ENCODE data around the gene SCUBE3. TPM values are rescaled to one million over a fixed set of nuclear protein-coding genes. Genes with fewer than 3 reads are reported as not detected.

Gene SCUBE3
- total and polyA plus RNA-seq, 2 of the 13 experiments (the other 11 are each of a cell fraction or from before 2014, with no cell fraction given), result not detected

DNA sequence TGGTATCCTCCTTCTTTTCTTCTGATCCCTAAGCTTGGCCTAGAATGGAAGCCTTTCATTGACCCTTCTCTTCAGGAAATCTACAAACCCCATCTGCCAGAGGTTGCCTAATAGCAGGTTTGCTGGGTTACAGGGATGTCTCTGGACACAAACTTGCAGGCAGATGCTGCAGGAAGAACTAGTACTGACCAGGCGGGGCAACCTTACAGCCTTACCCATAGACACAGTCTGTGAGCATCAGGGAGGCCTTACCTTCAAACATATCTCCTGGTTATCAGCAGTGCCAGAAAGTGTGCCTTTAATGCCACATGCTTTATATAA lies 2.6 kb downstream of the SCUBE3 start (continued):
- TF ChIP-seq NFYB (CRISPR knock-in tag; IDR thresholded peaks at IDR 0.05), result no peak
- no peak for TF ChIP-seq ZNF232 (CRISPR knock-in tag; IDR thresholded peaks at IDR 0.05; ENCODE audit: borderline replicate concordance)
- no peak for TF ChIP-seq STAG1 (CRISPR knock-in tag; IDR thresholded peaks at IDR 0.05)
- no peak for TF ChIP-seq HMGA1 (CRISPR knock-in tag; conservative IDR thresholded peaks at IDR 0.05)
- TF ChIP-seq, protein P1, sequence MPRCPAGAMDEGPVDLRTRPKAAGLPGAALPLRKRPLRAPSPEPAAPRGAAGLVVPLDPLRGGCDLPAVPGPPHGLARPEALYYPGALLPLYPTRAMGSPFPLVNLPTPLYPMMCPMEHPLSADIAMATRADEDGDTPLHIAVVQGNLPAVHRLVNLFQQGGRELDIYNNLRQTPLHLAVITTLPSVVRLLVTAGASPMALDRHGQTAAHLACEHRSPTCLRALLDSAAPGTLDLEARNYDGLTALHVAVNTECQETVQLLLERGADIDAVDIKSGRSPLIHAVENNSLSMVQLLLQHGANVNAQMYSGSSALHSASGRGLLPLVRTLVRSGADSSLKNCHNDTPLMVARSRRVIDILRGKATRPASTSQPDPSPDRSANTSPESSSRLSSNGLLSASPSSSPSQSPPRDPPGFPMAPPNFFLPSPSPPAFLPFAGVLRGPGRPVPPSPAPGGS (CRISPR knock-in tag; IDR thresholded peaks at IDR 0.05), result no peak
- no peak for TF ChIP-seq ZSCAN22 (CRISPR knock-in tag; IDR thresholded peaks at IDR 0.05)

- no TSS peak for BruUV-seq (replicated peaks)
- no peak overlapping the region for H3K4me2 ChIP-seq (ENCODE audit: low read depth, low read length)
- no peak overlapping the region for H2AFZ ChIP-seq (ENCODE audit: low read length)
- H3K27me3 ChIP-seq (ENCODE audit: control insufficient read depth in 1 of 2, insufficient read depth in 2 of 2, low read length in 2 of 2), result peaks cover 12 to 60% of the 10 kb centered on the region in 2 experiments; a peak in 4 of 5 replicates
- ATAC-seq (no peak), DNase-seq (ENCODE audit: low spot score) (no peak), FAIRE-seq (no peak)
- no peaks in the 10 kb centered on the region for H3K36me3 ChIP-seq (replicated peaks in 1 of 2; ENCODE audit: control insufficient read depth in 1 of 2, insufficient read depth in 2 of 2, low read length in 2 of 2)
- ChIA-PET CTCF (ENCODE audit: low intra/inter-chr PET ratio, low total read pairs) (no interaction called here), POLR2A (no interaction called here)
- H3K27ac ChIP-seq (ENCODE audit: extremely low read length, insufficient read depth, low read length), result no peak overlapping the region
- no peaks in the 10 kb centered on the region for H4K20me1 ChIP-seq (ENCODE audit: insufficient read depth, low read length)
- H3K4me1 ChIP-seq (ENCODE audit: insufficient read depth, low read length), result 0 out of 2 replicates have a peak, but pooled peaks cover 13% of the 10 kb centered on the region
- no peaks in the 10 kb centered on the region for H3K9me3 ChIP-seq (ENCODE audit: low read length)
- H3K79me2 ChIP-seq (ENCODE audit: insufficient read depth, low read length), result no peaks in the 10 kb centered on the region
- WGBS (ENCODE audit: low lambda C conversion rate), result 37% methylated on average over 13 of the region's 17 CpGs
- intact Hi-C loops (cut with micrococcal nuclease; ENCODE audit: unreplicated experiment), result no loop called here
- no peak overlapping the region for H3K4me3 ChIP-seq (replicated peaks in 1 of 3; ENCODE audit: insufficient read depth in 1 of 3, low read depth in 2 of 3, low read length in 3 of 3)
- in situ Hi-C loops (cut with HindIII; ENCODE audit: extremely low pct_ligation_motif_present, low pct_unique_long_range_greater_than_20kb), result no loop called here
- H3K9ac ChIP-seq (ENCODE audit: insufficient read depth, low read depth, low read length), result no peak overlapping the region
- TF ChIP-seq TAF1 (CRISPR knock-in tag; IDR thresholded peaks at IDR 0.05), result no peak
- TF ChIP-seq CREB1 (IDR thresholded peaks at IDR 0.05), result peak; percentile 51; the same call in 1 of the 2 replicates
- TF ChIP-seq CREB1 (CRISPR knock-in tag; IDR thresholded peaks at IDR 0.05), result no peak
Observed at GRCh38 chr6:35216851-35217811, 3.4 kb downstream of the SCUBE3 start.
